Gastrocnemius medialis (tissue), 4 donors: ENCODE measurements around the gene TEX44. TPM values are rescaled to one million over a fixed set of nuclear protein-coding genes. Genes with fewer than 3 reads are reported as not detected.
A peak's percentile ranks its signal among the peaks of the same experiment; 100 is the strongest.

Experiments
- ATAC-seq, 2 donors: fragments of 150-250 bp; one replicate each; pipeline ENCODE4 v1.9.1; 2016
- DNase-seq, 2 donors: peaks; one replicate each; pipeline ENCODE4 v3.0.0-alpha.2; 2019
- H3K27ac ChIP-seq, 4 donors: fragments of 200-600 bp; sonication (generic); 1 replicate in 1 of 4; 2 replicates in 3 of 4; pipeline ENCODE4 v1.5.1; 2016 to 2018; ENCODE audit warnings: mild to moderate bottlenecking in 2 of 4, moderate library complexity in 1 of 4
- H3K27me3 ChIP-seq, 3 donors: fragments of 200-600 bp; sonication (generic) in 2 of 3; 1 replicate in 1 of 3; 2 replicates in 2 of 3; pipeline versions ENCODE4 v1.5.1 to v1.6.0; 2016 to 2019; ENCODE audit warnings: mild to moderate bottlenecking in 1 of 3, moderate library complexity in 1 of 3
- H3K36me3 ChIP-seq, 2 donors: fragments of 200-600 bp; sonication (generic) in 1 of 2; one replicate each; pipeline ENCODE4 v1.5.1; 2017 to 2018
- H3K4me1 ChIP-seq, 2 donors: fragments of 200-600 bp; sonication (generic) in 1 of 2; one replicate each; pipeline ENCODE4 v1.5.1; 2016 to 2017; ENCODE audit warnings: mild to moderate bottlenecking in 2 of 2
- H3K4me3 ChIP-seq, 4 donors: fragments of 200-600 bp; sonication (generic) in 3 of 4; 1 replicate in 1 of 4; 2 replicates in 3 of 4; pipeline ENCODE4 v1.5.1; 2016 to 2019; ENCODE audit warnings: mild to moderate bottlenecking in 2 of 4
- H3K9me3 ChIP-seq, 3 donors: fragments of 200-600 bp; sonication (generic) in 2 of 3; 1 replicate in 1 of 3; 2 replicates in 2 of 3; pipeline ENCODE4 v1.5.1; 2016 to 2019
- CTCF ChIP-seq, 5 experiments: fragments of 450-650 bp in 3 of 5; fragments of 200-600 bp in 2 of 5; sonication (generic) in 2 of 5; IDR thresholded peaks in 4 of 5; conservative IDR thresholded peaks in 1 of 5; 1 replicate in 4 of 5; 2 replicates in 1 of 5; pipeline ENCODE4 v1.5.1; 2016 to 2019; ENCODE audit warnings: antibody characterized with exemption in 5 of 5, mild to moderate bottlenecking in 3 of 5, moderate library complexity in 3 of 5
- POLR2A ChIP-seq, 2 donors: fragments of 450-650 bp; IDR thresholded peaks; one replicate each; pipeline ENCODE4 v1.6.1; 2017; ENCODE audit warnings: antibody characterized with exemption in 2 of 2, mild to moderate bottlenecking in 2 of 2, moderate library complexity in 2 of 2
- in situ Hi-C, 4 donors: fragments of 200-750 bp; cut with MboI; loops; one replicate each; pipeline versions ENCODE4 v1.15.0 to v1.8.0; 2017; ENCODE audit warnings: low sequenced_read_pairs in 4 of 4
- intact Hi-C: fragments of 100-400 bp; cut with DNase I; formaldehyde crosslinking; loops from one replicate; pipeline ENCODE4 v1.15.1; 2023; ENCODE audit warnings: low total_unique reads
- total RNA-seq, 4 donors: library from RNA; depleted of rRNA; stranded (reverse); fragments of >200 nt; gene quantifications; one replicate each; pipeline versions ENCODE4 v1.1.0 to v1.2.3, GENCODE V29; 2016

TEX44 gene
- total RNA-seq, 4 donors from 2014 or later = not detected

- Histone ChIP-seq H3K36me3 (no peaks in the 10 kb centered on the region), H3K27ac (no peak overlapping the region), H3K9me3 (no peaks in the 10 kb centered on the region), H3K4me1 (peaks cover 6 to 9% of the 10 kb centered on the region in 2 donors), H3K27me3 (no peaks in the 10 kb centered on the region), H3K4me3 (no peak overlapping the region)
- ATAC-seq (no peak), DNase-seq (no peak)
- intact Hi-C loops (no loop called here), in situ Hi-C loops (no loop called here)
- TF ChIP-seq POLR2A (IDR thresholded peaks at IDR 0.05) (no peak), CTCF (IDR thresholded peaks at IDR 0.05 in 4 of 5, conservative IDR thresholded peaks at IDR 0.05 in 1 of 5) (no peak)
These were observed 43.9 kb upstream of the TEX44 start for GRCh38 chr2:231548752-231549151.

- intact Hi-C loops (no loop called here), in situ Hi-C loops (loop anchor here in 1 of 4 donors (10.0 kb wide), 1 partner anchor 75 kb away; no protein-coding TSS in a partner anchor)
- TF ChIP-seq CTCF (IDR thresholded peaks at IDR 0.05 in 4 of 5, conservative IDR thresholded peaks at IDR 0.05 in 1 of 5) (no peak), POLR2A (IDR thresholded peaks at IDR 0.05) (no peak)
- H3K36me3 ChIP-seq = no peaks in the 10 kb centered on the region
- DNase-seq = no peak
- peaks cover 9% of the 10 kb centered on the region in 2 donors for H3K4me1 ChIP-seq
- no peak overlapping the region for H3K4me3 ChIP-seq
- H3K9me3 ChIP-seq = no peaks in the 10 kb centered on the region
- no peak overlapping the region for H3K27ac ChIP-seq
- no peak for ATAC-seq
- no peaks in the 10 kb centered on the region for H3K27me3 ChIP-seq
These were observed 43.0 kb upstream of the TEX44 start for GRCh38 chr2:231549446-231550239.

DNA sequence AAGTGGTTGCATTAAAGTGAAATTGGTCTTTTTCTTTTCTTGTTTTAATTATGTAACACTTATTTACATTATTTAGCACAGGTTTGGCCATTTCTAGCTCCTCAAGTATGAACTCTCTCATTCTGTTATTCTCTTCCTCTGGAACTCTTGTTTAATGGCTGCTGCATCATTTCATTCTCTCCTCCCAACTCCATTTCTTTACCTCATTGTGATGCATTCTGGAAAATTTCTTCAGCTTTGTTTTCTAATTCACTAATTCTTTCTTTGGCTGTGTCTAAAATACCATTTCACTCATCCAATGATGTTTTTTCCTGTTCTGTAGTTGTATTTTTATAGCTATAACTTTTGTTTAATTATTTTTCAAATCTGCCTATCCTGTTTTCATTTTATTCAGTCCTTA, 39.9 kb upstream of the TEX44 start:
- ATAC-seq (no peak), DNase-seq (no peak)
- in situ Hi-C loops = loop anchor here in 1 of 4 donors (10.0 kb wide), 1 partner anchor 78 kb away; no protein-coding TSS in a partner anchor
- TF ChIP-seq CTCF (IDR thresholded peaks at IDR 0.05 in 4 of 5, conservative IDR thresholded peaks at IDR 0.05 in 1 of 5) (no peak), POLR2A (IDR thresholded peaks at IDR 0.05) (no peak)
- H3K27ac ChIP-seq = no peak overlapping the region
- intact Hi-C loops = no loop called here
- no peaks in the 10 kb centered on the region for H3K36me3 ChIP-seq
- H3K4me1 ChIP-seq = peaks cover 0 to 7% of the 10 kb centered on the region in 2 donors
- H3K4me3 ChIP-seq = no peak overlapping the region
- no peaks in the 10 kb centered on the region for H3K27me3 ChIP-seq
- H3K9me3 ChIP-seq = no peaks in the 10 kb centered on the region

DNA sequence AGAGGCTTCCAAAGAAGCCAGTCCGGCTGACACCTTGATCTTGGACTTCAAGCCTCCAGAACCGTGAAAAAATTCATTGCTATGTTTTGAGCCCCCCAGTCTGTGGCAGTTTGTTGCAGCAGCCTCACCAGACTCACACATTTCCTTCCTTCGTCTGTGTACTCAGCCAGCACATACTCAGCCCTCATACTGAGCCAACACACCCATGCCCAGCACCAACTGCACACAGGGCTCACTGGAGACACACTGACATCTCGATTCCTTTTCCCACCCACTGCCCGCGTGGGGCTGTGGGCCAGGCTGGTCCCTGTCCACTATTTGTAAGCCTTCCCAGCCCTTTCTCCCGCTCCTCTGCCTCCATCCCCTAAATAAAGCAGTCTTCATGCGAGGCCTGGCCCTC, 38.3 kb upstream of the TEX44 start:
- no peaks in the 10 kb centered on the region for H3K27me3 ChIP-seq
- peak overlapping the region; percentile 29 to 74 (median 62) for H3K27ac ChIP-seq
- TF ChIP-seq CTCF (IDR thresholded peaks at IDR 0.05 in 4 of 5, conservative IDR thresholded peaks at IDR 0.05 in 1 of 5) = no peak
- peak overlapping the region in 2 of 4 donors; percentile 13 to 16 for H3K4me3 ChIP-seq
- DNase-seq = no peak
- intact Hi-C loops = no loop called here
- H3K4me1 ChIP-seq = peaks cover 0 to 7% of the 10 kb centered on the region in 2 donors
- no peaks in the 10 kb centered on the region for H3K9me3 ChIP-seq
- no peaks in the 10 kb centered on the region for H3K36me3 ChIP-seq
- ATAC-seq = no peak
- in situ Hi-C loops = loop anchor here in 1 of 4 donors (10.0 kb wide), 1 partner anchor 80 kb away; no protein-coding TSS in a partner anchor
